HepG2 (cell line): ENCODE results near the gene PPP2R5B. TPM values are rescaled to one million over a fixed set of nuclear protein-coding genes. Genes with fewer than 3 reads are reported as not detected.

Source experiments
- ARHGAP35 ChIP-seq: sonication (generic); formaldehyde crosslinking; IDR thresholded peaks from 2 replicates; pipeline ENCODE4 v1.9.0; 2022; ENCODE audit warnings: mild to moderate bottlenecking, inconsistent platforms, moderate library complexity, missing genetic modification reagents, borderline replicate concordance
- ATAD3A ChIP-seq: sonication (generic); formaldehyde crosslinking; IDR thresholded peaks from 2 replicates; pipeline ENCODE4 v1.4.0; 2020; ENCODE audit warnings: missing genetic modification reagents
- CCDC6 ChIP-seq: sonication (generic); formaldehyde crosslinking; IDR thresholded peaks from 2 replicates; pipeline ENCODE4 v1.8.1; 2022; ENCODE audit warnings: mild to moderate bottlenecking, missing genetic modification reagents, moderate library complexity
- ESRRA ChIP-seq: sonication (generic); formaldehyde crosslinking; IDR thresholded peaks from 2 replicates; pipeline ENCODE4 v1.5.1; 2020; ENCODE audit warnings: mild to moderate bottlenecking, low read depth, missing genetic modification reagents
- GPBP1L1 ChIP-seq: sonication (generic); formaldehyde crosslinking; IDR thresholded peaks from 2 replicates; pipeline ENCODE4 v1.5.0; 2020; ENCODE audit warnings: mild to moderate bottlenecking, missing genetic modification reagents
- KDM6A ChIP-seq: IDR thresholded peaks from 2 replicates; pipeline ENCODE4 v1.6.1; 2016; ENCODE audit warnings: low read depth
- KLF12 ChIP-seq: sonication (generic); formaldehyde crosslinking; IDR thresholded peaks from 2 replicates; pipeline ENCODE4 v1.4.0; 2020; ENCODE audit warnings: missing genetic modification reagents, borderline replicate concordance
- MATR3 ChIP-seq: sonication (generic); formaldehyde crosslinking; IDR thresholded peaks from 2 replicates; pipeline ENCODE4 v1.4.0; 2020; ENCODE audit warnings: missing genetic modification reagents
- MIXL1 ChIP-seq: IDR thresholded peaks from 2 replicates; pipeline ENCODE4 v1.6.1; 2016
- POLR2G ChIP-seq: fragments of 200-400 bp; formaldehyde crosslinking; IDR thresholded peaks from 2 replicates; pipeline ENCODE4 v1.6.1; 2018; ENCODE audit warnings: mild to moderate bottlenecking, low read depth, low read length, moderate library complexity
- REL ChIP-seq: sonication (generic); formaldehyde crosslinking; conservative IDR thresholded peaks from 2 replicates; pipeline ENCODE4 v1.8.0; 2022; ENCODE audit warnings: mild to moderate bottlenecking, missing genetic modification reagents, moderate library complexity
- TAF1 ChIP-seq: sonication (generic); formaldehyde crosslinking; IDR thresholded peaks from 2 replicates; pipeline ENCODE4 v1.4.0; 2020; ENCODE audit warnings: missing genetic modification reagents
- ZGPAT ChIP-seq: IDR thresholded peaks from 2 replicates; pipeline ENCODE4 v1.6.1; 2016; ENCODE audit warnings: mild to moderate bottlenecking
- ZMAT5 ChIP-seq: sonication (generic); formaldehyde crosslinking; IDR thresholded peaks from 2 replicates; pipeline ENCODE4 v1.5.0; 2020; ENCODE audit warnings: mild to moderate bottlenecking, low read depth, missing genetic modification reagents, borderline replicate concordance
- ZNF234 ChIP-seq: sonication (generic); formaldehyde crosslinking; conservative IDR thresholded peaks from 2 replicates; pipeline ENCODE4 v1.5.1; 2020; ENCODE audit warnings: mild to moderate bottlenecking, missing genetic modification reagents
- ZNF383 ChIP-seq: sonication (generic); formaldehyde crosslinking; IDR thresholded peaks from 2 replicates; pipeline ENCODE4 v1.4.0; 2020; ENCODE audit warnings: missing genetic modification reagents, mild to moderate bottlenecking, borderline replicate concordance
- ZNF407 ChIP-seq: sonication (generic); formaldehyde crosslinking; IDR thresholded peaks from one replicate; pipeline ENCODE4 v1.5.1; 2020; ENCODE audit warnings: mild to moderate bottlenecking, missing genetic modification reagents; ENCODE audit errors: not compliant biosample characterization
- ZNF484 ChIP-seq: sonication (generic); formaldehyde crosslinking; IDR thresholded peaks from 2 replicates; pipeline ENCODE4 v1.5.1; 2020; ENCODE audit warnings: mild to moderate bottlenecking, low read depth, missing genetic modification reagents, borderline replicate concordance
- ZNF543 ChIP-seq: sonication (generic); formaldehyde crosslinking; IDR thresholded peaks from 2 replicates; pipeline ENCODE4 v1.4.0; 2020; ENCODE audit warnings: mild to moderate bottlenecking, missing genetic modification reagents
- ZNF660 ChIP-seq: sonication (generic); formaldehyde crosslinking; IDR thresholded peaks from 2 replicates; pipeline ENCODE4 v1.5.1; 2020; ENCODE audit warnings: mild to moderate bottlenecking, low read depth, missing genetic modification reagents, borderline replicate concordance
- ZNF703 ChIP-seq: sonication (generic); formaldehyde crosslinking; IDR thresholded peaks from 2 replicates; pipeline ENCODE4 v1.5.1; 2020; ENCODE audit warnings: missing genetic modification reagents, mild to moderate bottlenecking, moderate library complexity, borderline replicate concordance
- polyA plus RNA-seq, 8 experiments: library from polyadenylated mRNA; depleted of rRNA in 3 of 8; stranded (reverse) in 7 of 8; unstranded in 1 of 8; fragments of >200 nt; fragmentation: Illumina TruSeq in 4 of 8; extraction: Trizol in 4 of 8; gene quantifications; 2 replicates each; pipeline versions ENCODE4 v1.2.1 to v1.2.3, GENCODE V29; 2011 to 2016; ENCODE audit warnings: low read depth in 4 of 8, missing spikeins in 1 of 8, mixed read lengths in 1 of 8; ENCODE audit not compliant: insufficient read depth in 1 of 8
- total RNA-seq, 5 experiments: library from RNA; depleted of rRNA; stranded (reverse); fragments of >200 nt; fragmentation: Illumina TruSeq; extraction: Trizol; gene quantifications; 2 replicates each; pipeline ENCODE4 v1.2.3, GENCODE V29; 2016; ENCODE audit warnings: low read depth in 1 of 5

Gene PPP2R5B
- total and polyA plus RNA-seq, 2 of the 13 experiments (the other 11 are each of a cell fraction or from before 2014, with no cell fraction given), result 2.3 to 8.3 TPM

GRCh38 chr11:64892838-64893193 lies 31.7 kb upstream of the PPP2R5B start (continued):
- TF ChIP-seq MATR3 (no peak), ZNF703 (CRISPR knock-in tag) (no peak; the same call in 1 of the 2 replicates), CCDC6 (CRISPR knock-in tag) (no peak; the same call in 1 of the 2 replicates), TAF1 (CRISPR knock-in tag) (no peak), ZNF484 (no peak), ZNF660 (CRISPR knock-in tag) (no peak), ZGPAT (no peak), ZMAT5 (no peak), ZNF234 (no peak), ZNF407 (no peak), MIXL1 (CRISPR knock-in tag) (no peak), ZNF383 (0 out of 2 replicates have a peak, but pooled peaks have one; percentile 3), ARHGAP35 (CRISPR knock-in tag) (no peak), POLR2G (no peak), REL (CRISPR knock-in tag) (no peak), ZNF543 (CRISPR knock-in tag) (no peak; the same call in 1 of the 2 replicates), KDM6A (no peak), KLF12 (CRISPR knock-in tag) (no peak), GPBP1L1 (CRISPR knock-in tag) (no peak), ESRRA (no peak), ATAD3A (CRISPR knock-in tag) (no peak)
